H9 (cell line): ENCODE measurements around the gene SP140L. TPM values are rescaled to one million over a fixed set of nuclear protein-coding genes. Genes with fewer than 3 reads are reported as not detected.
"Not testable (repeated sequence)": the region's sequence is repeated elsewhere in the genome, so short reads cannot be mapped to it uniquely, and the experiment has no call there.

Source experiments
- DNase-seq: peaks from one replicate; pipeline ENCODE4 v3.0.0-alpha.2; 2017
- H2AFZ ChIP-seq: one replicate; pipeline ENCODE4 v1.6.1; 2013; ENCODE audit warnings: mild to moderate bottlenecking, low read length, control low read depth, moderate library complexity
- H2AK5ac ChIP-seq: 2 replicates; pipeline ENCODE4 v1.6.1; 2013; ENCODE audit warnings: low read length, control low read depth, mixed read lengths; ENCODE audit not compliant: insufficient read length
- H2BK120ac ChIP-seq: one replicate; pipeline ENCODE4 v1.6.1; 2013; ENCODE audit warnings: low read depth, mild to moderate bottlenecking, low read length, control low read depth, inconsistent platforms; ENCODE audit not compliant: poor library complexity, severe bottlenecking
- H2BK12ac ChIP-seq: 2 replicates; pipeline ENCODE4 v1.6.1; 2013; ENCODE audit warnings: low read length, control low read depth, mixed read lengths, low read depth; ENCODE audit not compliant: insufficient read length
- H2BK15ac ChIP-seq: 2 replicates; pipeline ENCODE4 v1.6.1; 2013; ENCODE audit warnings: low read depth, low read length, control low read depth
- H2BK20ac ChIP-seq: one replicate; pipeline ENCODE4 v1.6.1; 2013; ENCODE audit warnings: low read depth, mild to moderate bottlenecking, low read length, control low read depth, inconsistent platforms; ENCODE audit not compliant: poor library complexity, severe bottlenecking
- H2BK5ac ChIP-seq: 2 replicates; pipeline ENCODE4 v1.6.1; 2013; ENCODE audit warnings: low read length, control low read depth, mixed read lengths; ENCODE audit not compliant: insufficient read length
- H3K14ac ChIP-seq: 2 replicates; pipeline ENCODE4 v1.6.1; 2013; ENCODE audit warnings: low read length, control low read depth; ENCODE audit not compliant: insufficient read depth
- H3K18ac ChIP-seq: 2 replicates; pipeline ENCODE4 v1.6.1; 2013; ENCODE audit warnings: low read depth, mild to moderate bottlenecking, mixed read lengths, low read length, control low read depth; ENCODE audit not compliant: insufficient read length
- H3K23ac ChIP-seq: 2 replicates; pipeline ENCODE4 v1.6.1; 2013; ENCODE audit warnings: low read length, control low read depth, mixed read lengths, low read depth; ENCODE audit not compliant: insufficient read length
- H3K23me2 ChIP-seq: 2 replicates; pipeline ENCODE4 v1.6.1; 2013; ENCODE audit warnings: low read depth, mild to moderate bottlenecking, mixed read lengths, low read length, control low read depth; ENCODE audit not compliant: insufficient read length, poor library complexity, severe bottlenecking
- H3K27ac ChIP-seq: 2 replicates; pipeline ENCODE4 v1.5.1; 2013; ENCODE audit warnings: low read length, control low read depth, mixed read lengths, low read depth; ENCODE audit not compliant: insufficient read length
- H3K27me3 ChIP-seq: 2 replicates; pipeline ENCODE4 v1.6.1; 2013; ENCODE audit warnings: low read length, control low read depth, inconsistent platforms; ENCODE audit not compliant: insufficient read depth
- H3K4ac ChIP-seq: 2 replicates; pipeline ENCODE4 v1.6.1; 2013; ENCODE audit warnings: low read depth, mild to moderate bottlenecking, control low read depth, inconsistent platforms, low read length, moderate library complexity
- H3K4me1 ChIP-seq: 2 replicates; pipeline ENCODE4 v1.6.1; 2013; ENCODE audit warnings: low read length, control low read depth, inconsistent platforms; ENCODE audit not compliant: insufficient read depth
- H3K4me2 ChIP-seq: 2 replicates; pipeline ENCODE4 v1.6.1; 2013; ENCODE audit warnings: low read length, control low read depth, mixed read lengths; ENCODE audit not compliant: insufficient read length, insufficient read depth
- H3K56ac ChIP-seq: 2 replicates; pipeline ENCODE4 v1.6.1; 2013; ENCODE audit warnings: low read depth, mild to moderate bottlenecking, mixed read lengths, low read length, control low read depth; ENCODE audit not compliant: insufficient read length
- H3K79me1 ChIP-seq: 2 replicates; pipeline ENCODE4 v1.6.1; 2013; ENCODE audit warnings: low read depth, mild to moderate bottlenecking, moderate library complexity, low read length, control low read depth, inconsistent platforms; ENCODE audit not compliant: insufficient read depth, poor library complexity, severe bottlenecking
- H3K79me2 ChIP-seq: 2 replicates; pipeline ENCODE4 v1.6.1; 2013; ENCODE audit warnings: low read length, control low read depth, inconsistent platforms; ENCODE audit not compliant: insufficient read depth
- H3K9ac ChIP-seq: 2 replicates; pipeline ENCODE4 v1.6.1; 2013; ENCODE audit warnings: low read length, control low read depth, mixed read lengths; ENCODE audit not compliant: insufficient read length; ENCODE audit errors: extremely low read depth
- H3K9me3 ChIP-seq: one replicate; pipeline ENCODE4 v1.6.1; 2013; ENCODE audit warnings: low read depth, low read length, inconsistent platforms; ENCODE audit not compliant: control insufficient read depth
- H3T11ph ChIP-seq: one replicate; pipeline ENCODE4 v1.6.1; 2013; ENCODE audit warnings: mild to moderate bottlenecking, low read length, control low read depth, inconsistent platforms
- H4K20me1 ChIP-seq: one replicate; pipeline ENCODE4 v1.6.1; 2013; ENCODE audit not compliant: control insufficient read depth, insufficient read length, insufficient read depth
- H4K5ac ChIP-seq: 2 replicates; pipeline ENCODE4 v1.6.1; 2013; ENCODE audit warnings: low read depth, mild to moderate bottlenecking, mixed read lengths, low read length, control low read depth; ENCODE audit not compliant: insufficient read length
- H4K8ac ChIP-seq: replicated peaks from 2 replicates; pipeline ENCODE4 v1.6.1; 2013; ENCODE audit warnings: low read length, control low read depth, mixed read lengths, low read depth; ENCODE audit not compliant: insufficient read length
- H4K91ac ChIP-seq: 2 replicates; pipeline ENCODE4 v1.6.1; 2013; ENCODE audit warnings: low read depth, mild to moderate bottlenecking, moderate library complexity, mixed read lengths, low read length, control low read depth; ENCODE audit not compliant: insufficient read length
- H3K27ac Mint-ChIP-seq, 3 experiments: 2 replicates in 2 of 3; 3 replicates in 1 of 3; pipeline ENCODE4 v1.8.0; 2020 to 2021; ENCODE audit warnings: mixed read lengths in 3 of 3, mild to moderate bottlenecking in 1 of 3, moderate library complexity in 1 of 3
- H3K27me3 Mint-ChIP-seq: 2 replicates; pipeline ENCODE4 v1.8.0; 2021; ENCODE audit warnings: low read depth, mild to moderate bottlenecking, moderate library complexity, mixed read lengths
- H3K36me3 Mint-ChIP-seq, 3 experiments: 2 replicates in 2 of 3; 3 replicates in 1 of 3; pipeline ENCODE4 v1.8.0; 2020 to 2021; ENCODE audit warnings: low read depth in 3 of 3, mixed read lengths in 3 of 3; ENCODE audit not compliant: insufficient read depth in 1 of 3
- H3K4me1 Mint-ChIP-seq, 2 experiments: 2 replicates each; pipeline ENCODE4 v1.8.0; 2020; ENCODE audit warnings: mixed read lengths in 2 of 2
- H3K4me3 Mint-ChIP-seq, 2 experiments: 2 replicates in 1 of 2; 3 replicates in 1 of 2; pipeline ENCODE4 v1.8.0; 2020 to 2021; ENCODE audit warnings: mild to moderate bottlenecking in 2 of 2, mixed read lengths in 2 of 2, moderate library complexity in 1 of 2
- H3K9me3 Mint-ChIP-seq, 2 experiments: 2 replicates in 1 of 2; 3 replicates in 1 of 2; pipeline ENCODE4 v1.8.0; 2020; ENCODE audit warnings: mild to moderate bottlenecking in 2 of 2, mixed read lengths in 2 of 2, moderate library complexity in 1 of 2
- CTCF ChIP-seq: fragments of 200-600 bp; sonication (generic); conservative IDR thresholded peaks from 3 replicates; pipeline ENCODE4 v1.8.0; 2021; ENCODE audit warnings: antibody characterized with exemption, mild to moderate bottlenecking
- WGBS: extraction: QIAGEN DNeasy Blood & Tissue Kit; methylation state at CpG from one replicate; pipeline ENCODE4 v1.1.7; 2013; ENCODE audit warnings: missing lambda C conversion rate, low lambda C conversion rate, mixed read lengths; ENCODE audit not compliant: insufficient read length; ENCODE audit errors: extremely low coverage; 5-methylcytosine and 5-hydroxymethylcytosine counted together
- total RNA-seq: library from RNA; stranded (reverse); gene quantifications from 2 replicates; pipeline ENCODE4 v1.2.1, GENCODE V29; 2021

The SP140L gene
- total RNA-seq, 1 experiment from 2014 or later: 1.3 TPM

DNA sequence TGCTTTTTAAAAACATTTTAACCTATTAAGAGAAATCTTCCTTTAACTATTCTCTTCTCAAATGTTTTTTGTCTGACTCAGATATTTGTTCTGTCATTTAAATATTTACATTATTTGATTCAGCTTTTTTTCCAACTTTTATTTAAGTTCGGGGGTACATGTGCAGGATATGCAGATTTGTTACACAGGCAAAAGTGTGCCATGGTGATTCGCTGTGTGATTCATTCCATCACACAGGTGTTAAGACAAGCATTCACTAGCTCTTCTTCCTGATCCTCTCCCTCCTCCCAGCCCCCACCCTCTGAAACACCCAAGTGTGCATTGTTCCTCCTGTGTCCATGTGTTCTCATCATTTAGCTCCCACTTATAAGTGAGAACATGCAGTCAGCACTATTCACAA lies 108.4 kb downstream of the SP140L start:
- Histone ChIP-seq H2BK20ac (no peak overlapping the region), H2BK5ac (no peak overlapping the region), H3K23me2 (no peaks in the 10 kb centered on the region), H3K9me3 (no peaks in the 10 kb centered on the region), H3K79me2 (no peaks in the 10 kb centered on the region), H2AK5ac (no peak overlapping the region), H4K20me1 (no peaks in the 10 kb centered on the region), H2BK120ac (no peak overlapping the region), H3K9ac (no peak overlapping the region), H3T11ph (no peak overlapping the region), H3K14ac (no peak overlapping the region), H2AFZ (no peak overlapping the region), H4K5ac (no peak overlapping the region), H3K79me1 (no peaks in the 10 kb centered on the region), H3K4me1 (no peaks in the 10 kb centered on the region), H3K56ac (no peak overlapping the region), H3K18ac (no peak overlapping the region), H3K27me3 (no peaks in the 10 kb centered on the region), H3K23ac (no peak overlapping the region), H3K4me2 (no peak overlapping the region), H3K4ac (no peak overlapping the region), H4K91ac (no peak overlapping the region), H3K27ac (no peak overlapping the region), H2BK12ac (no peak overlapping the region), H2BK15ac (no peak overlapping the region), H4K8ac (no peak overlapping the region)
- H3K27ac Mint-ChIP-seq: no peak overlapping the region
- WGBS: no CpG with 5 or more reads among the region's 2 CpGs
- no peak for TF ChIP-seq CTCF
- peaks cover 0 to 1% (median 0%) of the 10 kb centered on the region in 3 experiments; a peak in 1 of 7 replicates for H3K36me3 Mint-ChIP-seq
- H3K4me3 Mint-ChIP-seq: no peak overlapping the region
- no peak for DNase-seq
- no peaks in the 10 kb centered on the region; the same call in 1 of the 2 replicates for H3K27me3 Mint-ChIP-seq
- H3K4me1 Mint-ChIP-seq: peaks cover 0 to 3% of the 10 kb centered on the region in 2 experiments; a peak in 2 of 4 replicates
- H3K9me3 Mint-ChIP-seq: peaks cover 8 to 10% of the 10 kb centered on the region in 2 experiments

GRCh38 chr2:230439121-230439520 lies 112.1 kb downstream of the SP140L start:
- H3K14ac ChIP-seq, H3K56ac ChIP-seq, H4K20me1 ChIP-seq, H2BK5ac ChIP-seq, H3K4me1 Mint-ChIP-seq, H3K4me3 Mint-ChIP-seq, H3K9ac ChIP-seq, H3K27ac ChIP-seq, H3K27me3 ChIP-seq, H3K23ac ChIP-seq, DNase-seq, H3K79me1 ChIP-seq, H3K4ac ChIP-seq, H2AFZ ChIP-seq, H2AK5ac ChIP-seq, H3K27ac Mint-ChIP-seq, H3K18ac ChIP-seq, H3T11ph ChIP-seq, H2BK20ac ChIP-seq, H3K79me2 ChIP-seq, H2BK15ac ChIP-seq, H3K36me3 Mint-ChIP-seq, H4K8ac ChIP-seq, H3K4me2 ChIP-seq, H3K9me3 ChIP-seq, H4K91ac ChIP-seq, H4K5ac ChIP-seq, H2BK120ac ChIP-seq, H2BK12ac ChIP-seq, H3K4me1 ChIP-seq, H3K23me2 ChIP-seq, H3K27me3 Mint-ChIP-seq: not testable (repeated sequence)
- H3K9me3 Mint-ChIP-seq: peaks cover 8 to 10% of the 10 kb centered on the region in 2 experiments
